ENCODE data around the gene IL17RA.

The IL17RA gene

GRCh38 chr22:17098379-17098819 lies 13.6 kb downstream of the IL17RA start:
- in situ Hi-C loops (cut with HindIII; ENCODE audit: low sequenced_read_pairs): no loop called here
- no peak for TF ChIP-seq CTCF (IDR thresholded peaks at IDR 0.05; ENCODE audit: low read depth, low read length, missing control alignments)
- H3K4me3 ChIP-seq (ENCODE audit: low read depth, low read length): no peak overlapping the region
- DNase-seq (ENCODE audit: low read depth): no peak

GRCh38 chr22:17100621-17101020 lies 15.8 kb downstream of the IL17RA start:
- TF ChIP-seq CTCF (IDR thresholded peaks at IDR 0.05; ENCODE audit: low read depth, low read length, missing control alignments): no peak
- DNase-seq (ENCODE audit: low read depth): no peak
- no peak overlapping the region for H3K4me3 ChIP-seq (ENCODE audit: low read depth, low read length)
- in situ Hi-C loops (cut with HindIII; ENCODE audit: low sequenced_read_pairs): no loop called here

GRCh38 chr22:17101475-17102296 lies 16.9 kb downstream of the IL17RA start:
- DNase-seq (ENCODE audit: low read depth): no peak
- no peak for TF ChIP-seq CTCF (IDR thresholded peaks at IDR 0.05; ENCODE audit: low read depth, low read length, missing control alignments)
- H3K4me3 ChIP-seq (ENCODE audit: low read depth, low read length): no peak overlapping the region
- in situ Hi-C loops (cut with HindIII; ENCODE audit: low sequenced_read_pairs): no loop called here

- DNase-seq (ENCODE audit: low read depth): no peak
- TF ChIP-seq CTCF (IDR thresholded peaks at IDR 0.05; ENCODE audit: low read depth, low read length, missing control alignments): no peak
- H3K4me3 ChIP-seq (ENCODE audit: low read depth, low read length): no peak overlapping the region
- in situ Hi-C loops (cut with HindIII; ENCODE audit: low sequenced_read_pairs): no loop called here
These were observed 17.5 kb downstream of the IL17RA start for GRCh38 chr22:17102297-17102667.

- no peak for DNase-seq (ENCODE audit: low read depth)
- in situ Hi-C loops (cut with HindIII; ENCODE audit: low sequenced_read_pairs): no loop called here
- H3K4me3 ChIP-seq (ENCODE audit: low read depth, low read length): no peak overlapping the region
- no peak for TF ChIP-seq CTCF (IDR thresholded peaks at IDR 0.05; ENCODE audit: low read depth, low read length, missing control alignments)
These were observed 18.6 kb downstream of the IL17RA start for GRCh38 chr22:17103351-17103750.

- TF ChIP-seq CTCF (IDR thresholded peaks at IDR 0.05; ENCODE audit: low read depth, low read length, missing control alignments): no peak
- no peak for DNase-seq (ENCODE audit: low read depth)
- in situ Hi-C loops (cut with HindIII; ENCODE audit: low sequenced_read_pairs): no loop called here
- H3K4me3 ChIP-seq (ENCODE audit: low read depth, low read length): no peak overlapping the region
These were observed 19.6 kb downstream of the IL17RA start for GRCh38 chr22:17104336-17104935.
